HG03045 (cell line): ENCODE results near the gene TRAF7.

Source experiments
- ATAC-seq: cut with Tn5 transposase; IDR thresholded peaks from one replicate; pipeline ENCODE4 v1.9.1; 2021; ENCODE audit warnings: mild to moderate bottlenecking, moderate library complexity; ENCODE audit not compliant: unreplicated experiment

The TRAF7 gene

GRCh38 chr16:2180962-2181923 lies 25.7 kb downstream of the TRAF7 start:
- ATAC-seq = no peak

DNA sequence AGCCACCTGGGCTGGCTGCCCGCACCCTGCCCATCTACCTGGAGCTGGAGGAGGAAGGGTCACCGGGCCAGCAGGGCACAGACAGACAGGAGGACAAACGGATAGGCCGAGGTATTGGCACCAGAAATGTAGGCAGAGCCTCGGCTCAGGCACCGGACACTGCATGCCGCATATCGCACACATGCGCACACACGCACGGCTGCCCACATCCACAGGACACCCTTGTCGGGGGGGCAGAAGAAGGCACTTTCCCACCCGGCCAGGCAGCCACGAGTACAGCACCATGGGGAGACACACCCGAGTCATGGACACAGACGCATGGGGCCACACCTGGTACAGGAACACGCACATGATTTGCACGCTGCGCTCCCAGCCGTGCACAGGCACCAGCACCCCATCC lies 26.4 kb downstream of the TRAF7 start:
- ATAC-seq = no peak

GRCh38 chr16:2183671-2184070 lies 28.1 kb downstream of the TRAF7 start:
- ATAC-seq = no peak

DNA sequence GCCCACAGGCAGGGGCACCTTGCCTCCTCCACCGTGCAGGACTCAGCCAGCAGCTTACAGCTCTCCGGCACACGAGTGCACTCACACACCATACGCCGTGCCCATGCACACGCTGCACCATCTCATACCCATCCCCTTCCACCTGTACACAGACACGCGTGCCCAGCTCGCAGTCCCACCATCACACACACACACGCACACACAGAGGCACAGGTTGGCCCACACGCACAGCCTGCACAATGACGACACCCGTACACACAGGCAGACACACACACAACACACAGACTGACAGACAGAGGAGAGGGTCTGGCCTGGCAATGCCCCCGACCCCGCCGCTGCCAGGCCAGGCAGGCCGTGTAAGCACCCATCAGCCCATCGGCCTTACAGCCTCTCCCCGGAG lies 28.8 kb downstream of the TRAF7 start:
- ATAC-seq = no peak

DNA sequence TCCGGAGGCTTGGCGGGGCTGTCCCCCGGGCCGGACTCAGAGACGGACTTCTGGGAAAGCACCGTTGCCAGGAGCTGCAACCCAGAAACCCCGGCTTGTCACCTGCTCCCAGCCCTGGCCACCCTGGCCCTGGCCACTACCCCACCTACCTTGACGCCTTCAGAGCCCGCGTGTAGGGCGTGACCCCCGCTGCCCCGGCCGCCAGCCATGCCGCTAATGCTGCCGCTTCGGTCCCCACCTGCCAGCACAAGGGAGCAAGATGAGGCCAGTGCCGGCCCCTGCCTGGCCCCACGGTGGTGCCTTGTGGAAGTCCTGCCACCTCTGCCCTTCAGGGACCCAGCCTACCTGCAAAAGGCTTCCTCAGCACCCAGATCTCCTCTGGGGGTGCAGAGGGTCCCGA lies 29.4 kb downstream of the TRAF7 start:
- no peak for ATAC-seq

GRCh38 chr16:2186064-2186463 lies 30.5 kb downstream of the TRAF7 start:
- ATAC-seq = no peak

GRCh38 chr16:2186505-2186904 lies 30.9 kb downstream of the TRAF7 start:
- no peak for ATAC-seq

GRCh38 chr16:2187212-2187611 lies 31.6 kb downstream of the TRAF7 start:
- no peak for ATAC-seq

GRCh38 chr16:2188395-2188794 lies 32.8 kb downstream of the TRAF7 start:
- ATAC-seq = no peak

- no peak for ATAC-seq
These were observed 33.8 kb downstream of the TRAF7 start for GRCh38 chr16:2189252-2189893.

DNA sequence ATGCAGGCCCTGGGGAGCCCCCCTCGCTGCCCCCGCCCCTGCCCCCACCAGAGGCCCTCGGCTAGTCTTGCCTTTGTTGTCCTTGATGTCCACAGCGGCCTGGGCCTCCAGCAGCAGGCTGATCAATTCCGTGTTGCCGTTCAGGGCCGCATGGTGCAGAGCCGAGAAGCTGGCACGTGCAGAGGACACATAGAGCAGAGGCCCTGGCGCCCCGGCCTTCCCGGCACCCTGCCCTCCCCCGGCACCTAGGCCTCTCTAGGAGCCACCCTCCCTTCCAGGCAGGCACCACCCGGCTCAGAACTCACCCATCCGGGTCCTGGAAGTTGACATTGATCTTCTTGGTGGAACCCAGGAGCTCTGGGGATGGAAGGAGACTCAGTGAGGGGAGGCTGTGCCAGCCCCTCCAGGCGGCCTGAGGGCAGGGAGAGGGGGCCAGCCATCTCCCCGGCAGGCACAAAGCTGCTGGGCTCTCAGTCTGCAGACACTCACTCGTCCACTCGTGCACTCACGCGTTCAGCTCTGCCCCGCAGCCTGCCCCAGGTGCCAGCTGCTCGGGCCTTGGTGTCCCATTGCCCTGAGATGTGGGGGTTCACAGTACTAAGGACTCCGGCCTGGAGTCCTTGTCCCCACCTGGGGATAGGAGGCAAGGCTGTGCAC lies 34.5 kb downstream of the TRAF7 start:
- no peak for ATAC-seq

- ATAC-seq = no peak
These were observed 35.3 kb downstream of the TRAF7 start for GRCh38 chr16:2190659-2191445.

DNA sequence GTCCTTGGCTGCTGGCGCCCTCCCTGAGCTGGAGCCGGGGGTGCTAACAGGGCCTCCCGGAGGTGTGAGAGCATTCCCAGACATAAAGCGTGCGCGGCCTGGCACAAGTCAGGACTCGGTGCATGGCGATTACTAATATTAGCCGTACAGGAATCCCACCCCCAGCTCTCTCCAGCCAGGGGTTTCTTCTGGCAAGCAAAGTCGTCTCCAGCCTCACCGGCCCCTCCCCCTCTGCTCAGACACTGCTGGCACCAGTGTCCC lies 35.8 kb downstream of the TRAF7 start:
- no peak for ATAC-seq

DNA sequence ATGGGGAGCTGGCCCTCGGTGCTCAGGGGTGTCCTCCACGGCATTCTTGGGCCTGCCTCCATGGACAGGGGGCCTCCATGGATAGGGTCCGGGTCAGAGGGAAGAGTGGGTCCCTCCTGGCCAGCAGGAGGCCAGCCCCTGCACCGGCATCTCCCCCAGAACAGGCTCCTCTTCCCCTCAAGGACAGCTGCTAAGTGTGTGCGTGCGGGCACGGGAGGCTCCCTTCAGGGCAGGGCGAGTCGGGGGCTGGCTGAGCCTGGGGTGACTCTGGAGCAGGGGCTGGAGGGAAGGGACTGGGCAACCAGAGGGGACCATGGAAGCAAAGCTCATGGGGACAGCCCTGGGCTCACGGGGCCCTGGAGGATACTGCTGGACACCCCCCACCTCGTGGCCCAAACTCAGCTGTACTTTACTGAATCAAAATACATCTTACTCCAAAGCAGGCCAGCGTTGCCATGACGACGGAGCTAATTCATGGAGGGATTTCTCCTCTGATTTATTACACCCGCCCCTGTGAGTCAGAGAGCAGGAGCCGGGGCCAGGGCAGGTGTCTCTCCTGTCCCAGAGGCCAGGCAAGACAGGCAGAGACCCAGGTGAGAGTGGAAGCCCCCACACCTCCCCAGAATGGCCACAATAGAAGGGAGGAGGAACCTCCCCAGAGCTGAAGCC lies 38.7 kb downstream of the TRAF7 start:
- no peak for ATAC-seq

- no peak for ATAC-seq
These were observed 39.3 kb downstream of the TRAF7 start for GRCh38 chr16:2194852-2195321.

DNA sequence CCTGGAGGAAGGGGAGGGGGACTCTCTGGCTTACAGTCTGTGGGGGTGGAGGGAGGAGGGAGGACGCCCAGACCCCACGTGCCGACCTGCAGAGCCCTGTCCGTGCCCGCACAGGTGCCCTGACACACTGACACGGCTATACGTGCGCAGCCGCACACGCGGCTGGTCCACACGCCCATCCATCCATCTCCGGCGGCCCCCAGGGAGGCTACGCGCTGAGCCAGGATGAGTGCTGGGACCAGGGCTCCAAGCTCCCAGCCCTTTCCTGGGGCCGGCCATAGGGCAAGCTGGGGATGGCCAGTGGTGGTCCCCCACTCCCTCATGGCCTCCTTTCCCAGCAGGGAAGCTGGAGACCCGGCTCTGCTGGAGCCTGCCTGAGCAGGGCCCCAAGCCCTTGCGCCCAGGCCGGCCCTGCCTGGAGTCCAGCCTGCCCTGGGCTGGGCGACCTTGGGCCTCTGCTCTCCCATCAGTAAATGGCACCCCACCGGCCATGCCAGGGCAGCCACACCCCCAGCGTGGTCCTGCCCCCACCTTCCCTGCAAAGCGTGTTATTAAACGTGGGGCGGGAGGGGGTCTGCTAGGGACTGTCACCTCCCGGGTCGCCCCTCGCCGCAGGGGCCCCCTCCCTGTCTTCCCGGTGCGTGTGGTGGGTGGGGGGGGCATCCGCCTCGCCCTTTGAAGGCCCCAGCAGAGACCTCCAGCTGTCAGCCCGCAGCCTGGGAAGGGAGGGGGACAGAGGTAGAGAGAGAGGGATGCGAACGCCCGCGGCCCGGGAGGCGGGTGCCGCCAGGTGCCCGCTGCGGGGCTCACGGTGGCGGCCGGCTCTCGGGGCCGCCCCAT lies 40.0 kb downstream of the TRAF7 start:
- ATAC-seq = no peak

- no peak for ATAC-seq
These were observed 40.8 kb downstream of the TRAF7 start, which contains the start of gene CASKIN1 for GRCh38 chr16:2196162-2196980. Gene CASKIN1, minus strand, starts transcription at chr16:2196605. Its CDS starts 173 bp downstream, at chr16:2196432.

DNA sequence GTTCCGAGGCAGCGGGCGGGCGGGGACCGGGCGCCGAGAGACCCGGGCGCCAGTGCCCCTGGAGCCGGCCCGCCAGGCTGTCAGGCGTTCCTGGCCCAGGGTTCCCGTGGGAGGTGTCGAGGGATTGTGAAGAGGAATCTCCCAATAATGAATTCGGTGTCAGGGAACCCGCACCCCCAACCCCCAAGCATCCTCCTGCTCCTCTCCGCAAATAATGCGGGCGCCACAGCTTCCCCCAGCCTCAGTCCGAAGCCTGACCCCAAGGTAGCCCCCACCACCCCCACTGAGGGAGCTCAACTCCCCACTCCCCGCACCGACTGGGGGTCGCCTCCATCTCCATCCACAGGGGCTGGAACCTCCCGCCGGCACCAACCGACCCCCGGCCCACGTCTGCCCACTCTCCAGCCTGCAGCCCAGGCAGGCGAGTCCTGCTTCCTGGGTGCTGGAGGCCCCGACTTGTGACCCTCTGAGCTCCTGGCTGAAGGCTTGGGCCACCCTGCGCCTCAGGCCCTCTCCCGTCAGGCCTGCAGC lies 41.5 kb downstream of the TRAF7 start:
- ATAC-seq = no peak
